ENCODE measurements around the gene TULP1.

TULP1 gene

GRCh38 chr6:35505999-35506412 lies 6.7 kb downstream of the TULP1 start:
- TF ChIP-seq TAF1 (IDR thresholded peaks at IDR 0.05; ENCODE audit: low read depth) (no peak), REST (IDR thresholded peaks at IDR 0.05; ENCODE audit: low read depth) (no peak), MAX (IDR thresholded peaks at IDR 0.05) (no peak), NFIC (IDR thresholded peaks at IDR 0.05) (no peak), YY1 (IDR thresholded peaks at IDR 0.05; ENCODE audit: low read depth) (no peak), ZBTB7A (IDR thresholded peaks at IDR 0.05; ENCODE audit: low read depth) (no peak), CREB1 (IDR thresholded peaks at IDR 0.05; ENCODE audit: low read depth) (no peak), TEAD4 (IDR thresholded peaks at IDR 0.05) (no peak), EP300 (IDR thresholded peaks at IDR 0.05; ENCODE audit: borderline replicate concordance) (no peak), RAD21 (IDR thresholded peaks at IDR 0.05; ENCODE audit: low read depth) (no peak), EGR1 (IDR thresholded peaks at IDR 0.05) (no peak), USF1 (IDR thresholded peaks at IDR 0.05) (no peak), CEBPB (IDR thresholded peaks at IDR 0.05) (no peak), FOXM1 (IDR thresholded peaks at IDR 0.05; ENCODE audit: borderline replicate concordance, low read depth) (no peak), TCF12 (IDR thresholded peaks at IDR 0.05; ENCODE audit: low read depth) (no peak)

- TF ChIP-seq YY1 (IDR thresholded peaks at IDR 0.05; ENCODE audit: low read depth) (no peak), EP300 (IDR thresholded peaks at IDR 0.05; ENCODE audit: borderline replicate concordance) (no peak), ZBTB7A (IDR thresholded peaks at IDR 0.05; ENCODE audit: low read depth) (no peak), TEAD4 (IDR thresholded peaks at IDR 0.05) (no peak), MAX (IDR thresholded peaks at IDR 0.05) (no peak), RAD21 (IDR thresholded peaks at IDR 0.05; ENCODE audit: low read depth) (no peak), TCF12 (IDR thresholded peaks at IDR 0.05; ENCODE audit: low read depth) (no peak), EGR1 (IDR thresholded peaks at IDR 0.05) (no peak), REST (IDR thresholded peaks at IDR 0.05; ENCODE audit: low read depth) (no peak), CEBPB (IDR thresholded peaks at IDR 0.05) (no peak), USF1 (IDR thresholded peaks at IDR 0.05) (no peak), NFIC (IDR thresholded peaks at IDR 0.05) (no peak)
Observed at GRCh38 chr6:35503534-35503933, 9.2 kb downstream of the TULP1 start.

- TF ChIP-seq EP300 (IDR thresholded peaks at IDR 0.05; ENCODE audit: borderline replicate concordance) (no peak), RAD21 (IDR thresholded peaks at IDR 0.05; ENCODE audit: low read depth) (no peak), YY1 (IDR thresholded peaks at IDR 0.05; ENCODE audit: low read depth) (no peak), NFIC (IDR thresholded peaks at IDR 0.05) (no peak), CEBPB (IDR thresholded peaks at IDR 0.05) (no peak), CREB1 (IDR thresholded peaks at IDR 0.05; ENCODE audit: low read depth) (no peak)
Observed at GRCh38 chr6:35501784-35502183, 10.9 kb downstream of the TULP1 start.

- TF ChIP-seq FOXM1 (IDR thresholded peaks at IDR 0.05; ENCODE audit: borderline replicate concordance, low read depth) (no peak), RAD21 (IDR thresholded peaks at IDR 0.05; ENCODE audit: low read depth) (no peak), EP300 (IDR thresholded peaks at IDR 0.05; ENCODE audit: borderline replicate concordance) (no peak), MAX (IDR thresholded peaks at IDR 0.05) (no peak), NFIC (IDR thresholded peaks at IDR 0.05) (no peak), TAF1 (IDR thresholded peaks at IDR 0.05; ENCODE audit: low read depth) (no peak), EGR1 (IDR thresholded peaks at IDR 0.05) (no peak), USF1 (IDR thresholded peaks at IDR 0.05) (no peak), ZBTB7A (IDR thresholded peaks at IDR 0.05; ENCODE audit: low read depth) (no peak), TEAD4 (IDR thresholded peaks at IDR 0.05) (no peak), REST (IDR thresholded peaks at IDR 0.05; ENCODE audit: low read depth) (no peak), YY1 (IDR thresholded peaks at IDR 0.05; ENCODE audit: low read depth) (no peak), CREB1 (IDR thresholded peaks at IDR 0.05; ENCODE audit: low read depth) (no peak)
Observed at GRCh38 chr6:35500782-35501181, 11.9 kb downstream of the TULP1 start.

All from Ishikawa (cell line).